ENCODE data around the gene SOWAHD. TPM values are rescaled to one million over a fixed set of nuclear protein-coding genes. Genes with fewer than 3 reads are reported as not detected.
"Not testable (repeated sequence)": the region's sequence is repeated elsewhere in the genome, so short reads cannot be mapped to it uniquely, and the experiment has no call there.

SOWAHD gene
- total RNA-seq, 1 experiment from 2014 or later = not detected

DNA sequence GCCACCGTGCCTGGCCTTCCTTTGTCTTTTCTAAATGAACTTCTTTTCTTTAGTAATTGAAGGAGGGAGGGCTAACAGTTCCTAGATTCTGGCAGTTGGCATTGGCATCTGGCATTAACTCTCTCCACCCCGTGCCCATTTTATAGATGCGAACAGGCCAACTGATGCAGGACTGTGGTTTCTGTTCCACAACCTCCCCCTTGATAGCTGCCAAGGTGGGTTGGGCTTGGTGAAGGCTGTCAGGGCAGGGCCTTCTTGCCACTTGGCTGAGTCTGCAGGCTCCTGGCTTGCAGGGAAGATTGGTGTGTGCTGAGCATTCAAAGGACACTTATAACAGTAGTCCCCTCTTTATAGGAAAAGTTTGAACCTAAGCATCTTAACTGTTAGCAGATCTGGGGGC, 4.3 kb downstream of the SOWAHD start:
- Mint-ChIP-seq H3K9me3 (ENCODE audit: unreplicated experiment) (no peaks in the 10 kb centered on the region), H3K27ac (ENCODE audit: low read depth, unreplicated experiment) (no peak overlapping the region), H3K4me3 (ENCODE audit: unreplicated experiment) (no peak overlapping the region), H3K36me3 (ENCODE audit: insufficient read depth, unreplicated experiment) (no peaks in the 10 kb centered on the region), H3K27me3 (ENCODE audit: insufficient read depth, unreplicated experiment) (peaks cover 9% of the 10 kb centered on the region), H3K4me1 (ENCODE audit: insufficient read depth, unreplicated experiment) (peaks cover 6% of the 10 kb centered on the region)
- POLR2A ChIA-PET = interaction anchor here (0.7 to 1.3 kb wide), 2 partner anchors 17 to 85 kb away, joined by 3 to 4 read pairs; no protein-coding TSS in a partner anchor
- intact Hi-C loops (cut with micrococcal nuclease) = no loop called here
- TF ChIP-seq, protein P1, sequence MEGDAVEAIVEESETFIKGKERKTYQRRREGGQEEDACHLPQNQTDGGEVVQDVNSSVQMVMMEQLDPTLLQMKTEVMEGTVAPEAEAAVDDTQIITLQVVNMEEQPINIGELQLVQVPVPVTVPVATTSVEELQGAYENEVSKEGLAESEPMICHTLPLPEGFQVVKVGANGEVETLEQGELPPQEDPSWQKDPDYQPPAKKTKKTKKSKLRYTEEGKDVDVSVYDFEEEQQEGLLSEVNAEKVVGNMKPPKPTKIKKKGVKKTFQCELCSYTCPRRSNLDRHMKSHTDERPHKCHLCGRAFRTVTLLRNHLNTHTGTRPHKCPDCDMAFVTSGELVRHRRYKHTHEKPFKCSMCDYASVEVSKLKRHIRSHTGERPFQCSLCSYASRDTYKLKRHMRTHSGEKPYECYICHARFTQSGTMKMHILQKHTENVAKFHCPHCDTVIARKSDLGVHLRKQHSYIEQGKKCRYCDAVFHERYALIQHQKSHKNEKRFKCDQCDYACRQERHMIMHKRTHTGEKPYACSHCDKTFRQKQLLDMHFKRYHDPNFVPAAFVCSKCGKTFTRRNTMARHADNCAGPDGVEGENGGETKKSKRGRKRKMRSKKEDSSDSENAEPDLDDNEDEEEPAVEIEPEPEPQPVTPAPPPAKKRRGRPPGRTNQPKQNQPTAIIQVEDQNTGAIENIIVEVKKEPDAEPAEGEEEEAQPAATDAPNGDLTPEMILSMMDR (IDR thresholded peaks at IDR 0.05; ENCODE audit: unreplicated experiment) = no peak
- DNase-seq (ENCODE audit: unreplicated experiment) = peak; percentile 28
- CTCF ChIA-PET = interaction anchor here (0.6 kb wide), 1 partner anchor 690 kb away, joined by 3 read pairs; no protein-coding TSS in a partner anchor
- BruUV-seq (replicated peaks) = no TSS peak

DNA sequence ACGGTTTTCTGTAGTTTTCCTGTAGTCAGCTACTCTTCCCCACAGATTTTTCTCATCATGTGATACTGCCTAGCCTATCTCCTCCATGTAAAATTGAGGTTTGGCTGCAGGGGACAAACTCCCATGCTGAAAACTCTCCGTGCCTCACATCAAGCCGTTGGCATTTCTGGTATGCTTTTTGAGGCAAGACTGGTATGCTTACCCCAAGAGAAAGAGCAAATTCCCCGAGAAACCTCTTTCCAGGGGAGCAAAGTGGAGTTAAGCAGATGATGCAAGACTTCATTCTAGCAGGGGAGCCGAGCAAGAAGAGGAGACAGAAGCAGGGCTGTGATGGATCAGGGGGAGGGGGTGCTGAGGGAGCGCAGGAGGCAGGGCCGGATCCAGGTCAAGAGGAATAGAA, 4.8 kb downstream of the SOWAHD start:
- POLR2A ChIA-PET = interaction anchor here (0.7 to 1.3 kb wide), 2 partner anchors 18 to 86 kb away, joined by 3 to 4 read pairs; no protein-coding TSS in a partner anchor
- CTCF ChIA-PET = interaction anchor here (0.7 kb wide), 1 partner anchor 155 kb away, joined by 3 read pairs; no protein-coding TSS in a partner anchor
- H3K4me1 Mint-ChIP-seq (ENCODE audit: insufficient read depth, unreplicated experiment) = peaks cover 6% of the 10 kb centered on the region
- intact Hi-C loops (cut with micrococcal nuclease) = no loop called here
- H3K9me3 Mint-ChIP-seq (ENCODE audit: unreplicated experiment) = no peaks in the 10 kb centered on the region
- BruUV-seq (replicated peaks) = no TSS peak
- TF ChIP-seq, protein P1 (IDR thresholded peaks at IDR 0.05; ENCODE audit: unreplicated experiment) = no peak
- H3K27ac Mint-ChIP-seq (ENCODE audit: low read depth, unreplicated experiment) = no peak overlapping the region
- no peaks in the 10 kb centered on the region for H3K36me3 Mint-ChIP-seq (ENCODE audit: insufficient read depth, unreplicated experiment)
- no peak overlapping the region for H3K4me3 Mint-ChIP-seq (ENCODE audit: unreplicated experiment)
- peaks cover 9% of the 10 kb centered on the region for H3K27me3 Mint-ChIP-seq (ENCODE audit: insufficient read depth, unreplicated experiment)
- no peak for DNase-seq (ENCODE audit: unreplicated experiment)

DNA sequence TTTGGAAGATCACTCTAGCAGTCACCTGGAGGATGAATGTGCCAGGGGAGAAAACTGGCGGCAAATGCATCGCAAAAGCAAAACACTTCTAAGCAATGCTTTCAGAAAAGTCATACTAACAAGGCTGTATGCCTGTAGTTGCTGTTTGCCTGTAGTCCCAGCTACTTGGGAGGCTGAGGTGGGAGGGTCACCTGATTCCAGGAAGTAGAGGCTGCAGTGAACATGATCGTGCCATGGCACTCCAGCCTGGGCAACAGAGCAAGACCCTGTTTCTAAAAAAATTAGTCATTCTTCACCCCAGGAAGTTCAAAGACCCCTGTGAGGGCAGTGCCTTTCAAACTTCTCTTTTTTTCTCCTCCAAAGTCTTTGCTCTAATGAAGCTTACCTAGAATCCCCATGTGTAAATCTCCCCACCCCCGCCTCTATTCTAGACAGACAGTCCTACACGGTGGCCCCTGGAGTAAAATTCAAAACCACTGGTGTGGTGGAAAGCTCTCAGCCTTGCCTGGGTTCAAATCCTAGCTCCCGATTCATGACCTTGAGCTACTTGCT, 5.5 kb downstream of the SOWAHD start:
- Mint-ChIP-seq H3K4me1 (ENCODE audit: insufficient read depth, unreplicated experiment) (peaks cover 6% of the 10 kb centered on the region), H3K4me3 (ENCODE audit: unreplicated experiment) (no peak overlapping the region), H3K9me3 (ENCODE audit: unreplicated experiment) (no peaks in the 10 kb centered on the region), H3K27ac (ENCODE audit: low read depth, unreplicated experiment) (no peak overlapping the region), H3K27me3 (ENCODE audit: insufficient read depth, unreplicated experiment) (peaks cover 9% of the 10 kb centered on the region), H3K36me3 (ENCODE audit: insufficient read depth, unreplicated experiment) (no peaks in the 10 kb centered on the region)
- POLR2A ChIA-PET = no interaction called here
- TF ChIP-seq, protein P1 (IDR thresholded peaks at IDR 0.05; ENCODE audit: unreplicated experiment) = no peak
- BruUV-seq (replicated peaks) = no TSS peak
- DNase-seq (ENCODE audit: unreplicated experiment) = no peak
- intact Hi-C loops (cut with micrococcal nuclease) = no loop called here
- CTCF ChIA-PET = interaction anchor here (0.6 to 0.7 kb wide), 2 partner anchors 155 to 321 kb away, joined by 3 read pairs; no protein-coding TSS in a partner anchor

DNA sequence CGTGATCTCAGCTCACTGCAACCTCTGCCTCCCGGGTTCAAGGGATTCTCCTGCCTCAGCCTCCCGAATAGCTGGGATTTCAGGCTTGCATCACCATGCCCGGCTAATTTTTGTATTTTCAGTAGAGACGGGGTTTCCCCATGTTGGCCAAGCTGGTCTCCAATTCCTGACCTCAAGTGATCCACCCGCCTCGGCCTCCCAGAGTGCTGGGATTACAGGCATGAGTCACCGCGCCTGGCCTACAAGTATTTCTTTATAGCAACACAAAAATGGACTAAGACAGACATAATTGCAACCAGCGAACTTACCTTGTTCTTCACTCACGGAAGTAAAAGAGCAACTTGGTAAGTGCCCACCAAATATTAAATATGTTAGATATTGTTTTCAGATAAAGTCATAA, 10.0 kb downstream of the SOWAHD start:
- intact Hi-C loops (cut with micrococcal nuclease); H3K9me3 Mint-ChIP-seq (ENCODE audit: unreplicated experiment); H3K27ac Mint-ChIP-seq (ENCODE audit: low read depth, unreplicated experiment); H3K4me1 Mint-ChIP-seq (ENCODE audit: insufficient read depth, unreplicated experiment); POLR2A ChIA-PET; BruUV-seq (replicated peaks); H3K4me3 Mint-ChIP-seq (ENCODE audit: unreplicated experiment); H3K36me3 Mint-ChIP-seq (ENCODE audit: insufficient read depth, unreplicated experiment): not testable (repeated sequence)
- peak; percentile 53 for DNase-seq (ENCODE audit: unreplicated experiment)
- H3K27me3 Mint-ChIP-seq (ENCODE audit: insufficient read depth, unreplicated experiment) = peaks cover 13% of the 10 kb centered on the region
- CTCF ChIA-PET = interaction anchor here (1.0 kb wide), 1 partner anchor 12 kb away, joined by 3 read pairs; no protein-coding TSS in a partner anchor

DNA sequence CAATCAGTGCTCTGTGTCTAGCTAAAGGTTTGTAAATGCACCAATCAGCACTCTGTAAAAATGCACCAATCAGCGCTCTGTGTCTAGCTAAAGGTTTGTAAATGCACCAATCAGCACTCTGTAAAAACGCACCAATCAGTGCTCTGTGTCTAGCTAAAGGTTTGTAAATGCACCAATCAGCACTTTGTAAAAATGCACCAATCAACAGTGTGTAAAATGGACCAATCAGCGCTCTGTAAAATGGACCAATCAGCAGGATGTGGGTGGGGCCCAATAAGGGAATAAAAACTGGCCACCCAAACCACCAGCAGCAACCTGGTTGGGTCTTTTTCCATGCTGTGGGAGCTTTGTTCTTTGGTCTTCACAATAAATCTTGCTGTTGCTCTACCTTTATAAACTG, 11.0 kb downstream of the SOWAHD start:
- H3K9me3 Mint-ChIP-seq (ENCODE audit: unreplicated experiment); H3K36me3 Mint-ChIP-seq (ENCODE audit: insufficient read depth, unreplicated experiment); H3K4me3 Mint-ChIP-seq (ENCODE audit: unreplicated experiment); H3K4me1 Mint-ChIP-seq (ENCODE audit: insufficient read depth, unreplicated experiment); H3K27ac Mint-ChIP-seq (ENCODE audit: low read depth, unreplicated experiment); BruUV-seq (replicated peaks); DNase-seq (ENCODE audit: unreplicated experiment); intact Hi-C loops (cut with micrococcal nuclease): not testable (repeated sequence)
- H3K27me3 Mint-ChIP-seq (ENCODE audit: insufficient read depth, unreplicated experiment) = peaks cover 19% of the 10 kb centered on the region
- ChIA-PET CTCF (interaction anchor here (1.1 kb wide), 1 partner anchor 15 kb away, joined by 3 read pairs; no protein-coding TSS in a partner anchor), POLR2A (interaction anchor here (0.6 to 0.7 kb wide), 2 partner anchors 8 to 61 kb away, joined by 3 read pairs; no protein-coding TSS in a partner anchor)

All from MCF 10A (cell line).